Measurements from ENCODE around the gene CBX4.
A peak's percentile ranks its signal among the peaks of the same experiment; 100 is the strongest.

CBX4 gene

GRCh38 chr17:79839356-79840268, at the start of gene CBX4:
TSS of gene CBX4 (minus strand) at chr17:79839440. CDS start at chr17:79839251, 189 bp downstream.
- DNase-seq = peak; percentile 43

- DNase-seq = no peak
These were observed 48.8 kb upstream of the CBX4 start for GRCh38 chr17:79888009-79888540.

GRCh38 chr17:79887451-79887991, 48.3 kb upstream of the CBX4 start:
- DNase-seq = no peak

- no peak for DNase-seq
These were observed 44.0 kb upstream of the CBX4 start for GRCh38 chr17:79883202-79883601.

- DNase-seq = no peak
These were observed 39.2 kb upstream of the CBX4 start for GRCh38 chr17:79878329-79878947.

- DNase-seq = no peak
These were observed 37.8 kb upstream of the CBX4 start for GRCh38 chr17:79877041-79877440.

- no peak for DNase-seq
These were observed 36.3 kb upstream of the CBX4 start for GRCh38 chr17:79875511-79875910.

- no peak for DNase-seq
These were observed 35.2 kb upstream of the CBX4 start for GRCh38 chr17:79874329-79874981.

- no peak for DNase-seq
These were observed 34.3 kb upstream of the CBX4 start for GRCh38 chr17:79873583-79873982.

GRCh38 chr17:79872762-79873161, 33.5 kb upstream of the CBX4 start:
- no peak for DNase-seq

- DNase-seq = no peak
These were observed 31.9 kb upstream of the CBX4 start for GRCh38 chr17:79871131-79871530.

GRCh38 chr17:79870540-79870939, 31.3 kb upstream of the CBX4 start:
- DNase-seq = no peak

GRCh38 chr17:79866791-79867518, 27.7 kb upstream of the CBX4 start:
- DNase-seq = no peak

- no peak for DNase-seq
These were observed 26.3 kb upstream of the CBX4 start for GRCh38 chr17:79865351-79866210.

GRCh38 chr17:79864617-79865250, 25.5 kb upstream of the CBX4 start:
- DNase-seq = no peak

- DNase-seq = no peak
These were observed 24.9 kb upstream of the CBX4 start for GRCh38 chr17:79864147-79864546.

GRCh38 chr17:79862771-79863440, 23.7 kb upstream of the CBX4 start:
- no peak for DNase-seq

- no peak for DNase-seq
These were observed 23.0 kb upstream of the CBX4 start for GRCh38 chr17:79862238-79862637.

GRCh38 chr17:79861413-79862216, 22.4 kb upstream of the CBX4 start:
- DNase-seq = no peak
